ENCODE data around the gene MYRIP.
"Not testable (repeated sequence)": the region's sequence is repeated elsewhere in the genome, so short reads cannot be mapped to it uniquely, and the experiment has no call there.

Gene MYRIP

GRCh38 chr3:40025892-40026291 lies 216.5 kb downstream of the MYRIP start:
- not testable (repeated sequence) for H3K4me1 Mint-ChIP-seq (ENCODE audit: low read depth); H3K27me3 Mint-ChIP-seq (ENCODE audit: low read depth); H3K4me3 Mint-ChIP-seq; H3K36me3 Mint-ChIP-seq (ENCODE audit: low read depth); H3K27ac Mint-ChIP-seq
- peaks cover 28% of the 10 kb centered on the region for H3K9me3 Mint-ChIP-seq

- H3K4me3 Mint-ChIP-seq = no peak overlapping the region
- no peaks in the 10 kb centered on the region for H3K36me3 Mint-ChIP-seq (ENCODE audit: low read depth)
- H3K4me1 Mint-ChIP-seq (ENCODE audit: low read depth) = no peaks in the 10 kb centered on the region
- no peaks in the 10 kb centered on the region for H3K27me3 Mint-ChIP-seq (ENCODE audit: low read depth)
- no peak overlapping the region for H3K27ac Mint-ChIP-seq
- no peaks in the 10 kb centered on the region for H3K9me3 Mint-ChIP-seq
These were observed 225.8 kb downstream of the MYRIP start for GRCh38 chr3:40035177-40035576.

- no peaks in the 10 kb centered on the region for H3K27me3 Mint-ChIP-seq (ENCODE audit: low read depth)
- no peak overlapping the region for H3K27ac Mint-ChIP-seq
- no peaks in the 10 kb centered on the region for H3K36me3 Mint-ChIP-seq (ENCODE audit: low read depth)
- no peak overlapping the region for H3K4me3 Mint-ChIP-seq
- H3K4me1 Mint-ChIP-seq (ENCODE audit: low read depth) = no peaks in the 10 kb centered on the region
- no peaks in the 10 kb centered on the region for H3K9me3 Mint-ChIP-seq
These were observed 228.2 kb downstream of the MYRIP start for GRCh38 chr3:40037582-40037981.

GRCh38 chr3:40042752-40043443 lies 233.5 kb downstream of the MYRIP start:
- Mint-ChIP-seq H3K36me3 (ENCODE audit: low read depth) (no peaks in the 10 kb centered on the region), H3K27me3 (ENCODE audit: low read depth) (no peaks in the 10 kb centered on the region), H3K4me3 (no peak overlapping the region), H3K9me3 (no peaks in the 10 kb centered on the region), H3K4me1 (ENCODE audit: low read depth) (no peaks in the 10 kb centered on the region), H3K27ac (no peak overlapping the region)

GRCh38 chr3:40043444-40043755 lies 234.0 kb downstream of the MYRIP start:
- Mint-ChIP-seq H3K9me3 (no peaks in the 10 kb centered on the region), H3K27ac (no peak overlapping the region), H3K27me3 (ENCODE audit: low read depth) (no peaks in the 10 kb centered on the region), H3K36me3 (ENCODE audit: low read depth) (no peaks in the 10 kb centered on the region), H3K4me1 (ENCODE audit: low read depth) (no peaks in the 10 kb centered on the region), H3K4me3 (no peak overlapping the region)

- Mint-ChIP-seq H3K27me3 (ENCODE audit: low read depth) (no peaks in the 10 kb centered on the region), H3K36me3 (ENCODE audit: low read depth) (no peaks in the 10 kb centered on the region), H3K9me3 (no peaks in the 10 kb centered on the region), H3K27ac (no peak overlapping the region), H3K4me1 (ENCODE audit: low read depth) (no peaks in the 10 kb centered on the region), H3K4me3 (no peak overlapping the region)
These were observed 235.1 kb downstream of the MYRIP start for GRCh38 chr3:40044487-40044886.

GRCh38 chr3:40045051-40045450 lies 235.6 kb downstream of the MYRIP start:
- no peak overlapping the region for H3K27ac Mint-ChIP-seq

GRCh38 chr3:40046149-40046548 lies 236.7 kb downstream of the MYRIP start:
- H3K27ac Mint-ChIP-seq = no peak overlapping the region
- no peak overlapping the region for H3K4me3 Mint-ChIP-seq
- no peaks in the 10 kb centered on the region for H3K9me3 Mint-ChIP-seq
- no peaks in the 10 kb centered on the region for H3K4me1 Mint-ChIP-seq (ENCODE audit: low read depth)
- no peaks in the 10 kb centered on the region for H3K27me3 Mint-ChIP-seq (ENCODE audit: low read depth)
- H3K36me3 Mint-ChIP-seq (ENCODE audit: low read depth) = no peaks in the 10 kb centered on the region

More at GRCh38 chr3:40045051-40045450, 235.6 kb downstream of the MYRIP start:
- Mint-ChIP-seq H3K27me3 (ENCODE audit: low read depth) (no peaks in the 10 kb centered on the region), H3K4me3 (no peak overlapping the region), H3K9me3 (no peaks in the 10 kb centered on the region), H3K4me1 (ENCODE audit: low read depth) (no peaks in the 10 kb centered on the region), H3K36me3 (ENCODE audit: low read depth) (no peaks in the 10 kb centered on the region)

- Mint-ChIP-seq H3K9me3 (no peaks in the 10 kb centered on the region), H3K36me3 (ENCODE audit: low read depth) (no peaks in the 10 kb centered on the region), H3K27me3 (ENCODE audit: low read depth) (no peaks in the 10 kb centered on the region), H3K27ac (no peak overlapping the region), H3K4me1 (ENCODE audit: low read depth) (no peaks in the 10 kb centered on the region), H3K4me3 (no peak overlapping the region)
These were observed 238.0 kb downstream of the MYRIP start for GRCh38 chr3:40047406-40047805.

GRCh38 chr3:40053663-40054062 lies 244.3 kb downstream of the MYRIP start:
- Mint-ChIP-seq H3K9me3 (no peaks in the 10 kb centered on the region), H3K27ac (no peak overlapping the region), H3K4me1 (ENCODE audit: low read depth) (no peaks in the 10 kb centered on the region), H3K4me3 (no peak overlapping the region), H3K27me3 (ENCODE audit: low read depth) (no peaks in the 10 kb centered on the region), H3K36me3 (ENCODE audit: low read depth) (no peaks in the 10 kb centered on the region)

- Mint-ChIP-seq H3K4me1 (ENCODE audit: low read depth) (no peaks in the 10 kb centered on the region), H3K27me3 (ENCODE audit: low read depth) (no peaks in the 10 kb centered on the region), H3K9me3 (no peaks in the 10 kb centered on the region), H3K4me3 (no peak overlapping the region), H3K27ac (no peak overlapping the region), H3K36me3 (ENCODE audit: low read depth) (no peaks in the 10 kb centered on the region)
These were observed 245.3 kb downstream of the MYRIP start for GRCh38 chr3:40054568-40055222.

GRCh38 chr3:40055361-40055760 lies 246.0 kb downstream of the MYRIP start:
- no peaks in the 10 kb centered on the region for H3K27me3 Mint-ChIP-seq (ENCODE audit: low read depth)
- no peaks in the 10 kb centered on the region for H3K36me3 Mint-ChIP-seq (ENCODE audit: low read depth)
- H3K4me3 Mint-ChIP-seq = no peak overlapping the region

GRCh38 chr3:40055956-40056355 lies 246.5 kb downstream of the MYRIP start:
- H3K4me3 Mint-ChIP-seq = no peak overlapping the region
- no peaks in the 10 kb centered on the region for H3K36me3 Mint-ChIP-seq (ENCODE audit: low read depth)
- H3K27ac Mint-ChIP-seq = no peak overlapping the region
- no peaks in the 10 kb centered on the region for H3K9me3 Mint-ChIP-seq
- H3K4me1 Mint-ChIP-seq (ENCODE audit: low read depth) = no peaks in the 10 kb centered on the region
- H3K27me3 Mint-ChIP-seq (ENCODE audit: low read depth) = no peaks in the 10 kb centered on the region

More at GRCh38 chr3:40055361-40055760, 246.0 kb downstream of the MYRIP start:
- H3K4me1 Mint-ChIP-seq (ENCODE audit: low read depth) = no peaks in the 10 kb centered on the region
- no peaks in the 10 kb centered on the region for H3K9me3 Mint-ChIP-seq
- H3K27ac Mint-ChIP-seq = no peak overlapping the region

- Mint-ChIP-seq H3K27ac (no peak overlapping the region), H3K9me3 (no peaks in the 10 kb centered on the region), H3K36me3 (ENCODE audit: low read depth) (no peaks in the 10 kb centered on the region), H3K27me3 (ENCODE audit: low read depth) (no peaks in the 10 kb centered on the region), H3K4me3 (no peak overlapping the region), H3K4me1 (ENCODE audit: low read depth) (no peaks in the 10 kb centered on the region)
These were observed 247.7 kb downstream of the MYRIP start for GRCh38 chr3:40057077-40057476.

- Mint-ChIP-seq H3K4me1 (ENCODE audit: low read depth) (no peaks in the 10 kb centered on the region), H3K9me3 (no peaks in the 10 kb centered on the region)
These were observed 248.4 kb downstream of the MYRIP start for GRCh38 chr3:40057786-40058185.

More at GRCh38 chr3:40057786-40058185, 248.4 kb downstream of the MYRIP start:
- no peak overlapping the region for H3K4me3 Mint-ChIP-seq
- no peak overlapping the region for H3K27ac Mint-ChIP-seq
- no peaks in the 10 kb centered on the region for H3K36me3 Mint-ChIP-seq (ENCODE audit: low read depth)
- H3K27me3 Mint-ChIP-seq (ENCODE audit: low read depth) = no peaks in the 10 kb centered on the region
